NCI-H1092 treated with DMSO at 0.1 percent for 48 hours (cell line): ENCODE results near the gene EPN1.

Experiments
- DNase-seq: peaks from one replicate; lab custom pipeline; 2025; lab: John Stamatoyannopoulos, UW

EPN1 gene

DNA sequence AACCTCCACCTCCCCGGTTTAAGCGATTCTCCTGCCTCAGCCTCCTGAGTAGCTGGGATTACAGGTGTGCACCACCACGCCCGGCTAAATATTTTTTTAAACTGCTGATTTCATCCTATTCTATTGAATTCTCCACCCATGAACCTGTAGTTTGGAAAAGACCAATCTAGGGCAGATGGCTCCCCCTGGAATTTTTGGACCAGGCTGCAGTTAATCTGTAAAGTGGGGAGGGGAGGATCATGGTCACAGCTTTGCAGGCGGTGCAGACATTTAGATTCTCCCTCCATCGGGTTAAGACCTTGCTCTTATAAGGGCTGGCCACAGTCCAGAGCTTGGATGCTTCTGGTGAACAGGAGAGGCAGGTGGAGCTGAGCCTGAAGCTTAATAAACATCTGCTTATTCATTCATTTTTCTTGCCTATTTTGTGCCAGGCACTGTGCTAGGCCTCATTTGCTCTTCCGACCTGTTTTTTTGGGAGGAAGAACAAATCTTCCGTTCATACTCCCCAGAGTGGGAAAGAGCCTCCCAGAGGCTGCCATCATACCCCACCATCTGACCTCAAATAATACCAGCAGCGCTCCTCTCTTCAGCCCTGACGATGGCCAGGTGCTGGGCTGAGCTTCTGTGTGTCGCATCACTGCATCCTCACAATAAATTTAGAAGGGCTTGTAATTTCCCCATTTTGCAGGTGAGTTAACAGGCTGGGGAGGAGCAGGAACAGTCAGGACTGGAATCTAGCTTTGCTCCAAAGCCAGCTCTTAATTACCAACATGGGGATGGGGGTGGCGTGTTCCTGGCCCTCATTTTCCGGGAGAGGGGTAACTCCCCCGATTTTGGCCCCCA lies 27.9 kb upstream of the EPN1 start:
- DNase-seq: no peak

GRCh38 chr19:55647732-55648584 lies 27.1 kb upstream of the EPN1 start, which contains the start of gene CCDC106:
TSS of gene CCDC106 (plus strand) at chr19:55648212. CDS start at chr19:55649047, 835 bp downstream.
- DNase-seq: peak; percentile 60

- no peak for DNase-seq
These were observed 26.3 kb upstream of the EPN1 start for GRCh38 chr19:55648585-55649267.

- no peak for DNase-seq
These were observed 25.5 kb upstream of the EPN1 start for GRCh38 chr19:55649268-55650125.

DNA sequence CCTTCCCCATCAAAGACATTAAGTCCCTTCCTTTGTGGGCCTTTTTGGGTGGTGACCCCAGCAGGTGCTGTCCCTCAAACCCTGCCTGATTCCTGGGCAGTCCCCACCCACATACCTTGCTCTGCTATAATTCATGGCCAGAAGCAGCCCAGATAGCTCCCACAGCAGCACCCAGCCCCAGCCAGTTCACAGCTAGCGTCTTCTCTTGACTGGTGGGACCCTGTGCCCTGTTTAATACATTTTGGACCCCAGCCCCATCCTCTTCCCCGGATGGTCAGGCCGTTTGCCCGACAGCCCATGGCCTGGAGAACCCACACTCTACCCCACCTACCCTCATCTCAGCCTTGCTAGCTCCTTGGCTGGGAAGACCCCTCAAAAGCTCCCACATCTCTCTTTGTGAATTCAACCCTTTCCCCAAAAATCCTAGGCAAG lies 24.9 kb upstream of the EPN1 start:
- DNase-seq: no peak

DNA sequence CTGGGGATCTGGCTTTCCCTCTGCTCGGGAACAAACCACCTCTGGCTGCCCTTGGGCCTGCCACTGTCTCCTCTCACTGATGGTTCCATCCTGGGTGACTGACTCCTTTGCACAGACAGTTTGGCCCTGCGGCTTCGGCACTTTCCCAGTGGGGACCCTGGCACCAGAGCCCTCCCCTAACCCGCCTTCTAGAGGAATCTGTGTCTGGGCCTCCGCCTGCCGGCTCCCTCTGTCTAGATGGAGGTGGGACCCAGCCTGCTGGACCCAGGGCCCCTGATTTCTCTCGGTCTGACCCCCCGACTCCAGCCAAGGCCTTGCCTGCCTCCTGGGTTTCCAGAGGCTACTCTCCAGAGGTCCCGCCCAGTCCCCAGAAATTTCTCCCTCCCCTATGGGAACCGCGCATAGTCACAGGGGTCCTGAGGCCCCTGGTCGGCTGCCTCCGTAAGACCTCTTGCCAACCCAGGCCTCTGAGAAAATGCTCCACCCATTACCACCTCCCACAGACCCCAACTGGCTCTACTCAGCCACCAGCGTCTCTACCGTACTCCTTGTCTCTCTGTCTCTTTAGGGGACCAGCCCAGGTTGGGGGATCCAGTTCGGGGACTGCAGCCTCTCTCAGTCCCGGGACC lies 24.3 kb upstream of the EPN1 start:
- no peak for DNase-seq

DNA sequence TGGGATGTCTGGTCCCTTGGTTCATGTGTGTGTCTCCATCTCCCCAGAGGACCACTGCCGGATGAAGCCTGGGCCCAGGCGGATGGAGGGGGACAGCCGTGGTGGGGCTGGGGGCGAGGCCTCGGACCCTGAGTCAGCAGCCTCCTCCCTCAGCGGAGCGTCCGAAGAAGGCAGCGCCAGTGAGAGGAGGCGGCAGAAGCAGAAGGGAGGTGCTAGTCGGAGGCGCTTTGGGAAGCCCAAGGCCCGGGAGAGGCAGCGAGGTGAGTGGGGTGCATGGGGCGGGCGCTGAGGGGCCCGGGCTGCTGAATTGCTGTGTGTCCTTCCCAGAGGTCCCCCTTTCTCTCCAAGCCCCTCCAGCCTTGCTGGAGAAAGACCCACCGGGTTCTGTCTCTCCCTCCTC lies 23.8 kb upstream of the EPN1 start:
- DNase-seq: no peak

- no peak for DNase-seq
These were observed 22.5 kb upstream of the EPN1 start for GRCh38 chr19:55652311-55653128.

- DNase-seq: peak; percentile 96
These were observed 21.2 kb upstream of the EPN1 start for GRCh38 chr19:55653651-55654322.

GRCh38 chr19:55654323-55654867 lies 20.6 kb upstream of the EPN1 start:
- peak; percentile 97 for DNase-seq

- DNase-seq: peak; percentile 95
These were observed 20.0 kb upstream of the EPN1 start, which contains the start of gene U2AF2 for GRCh38 chr19:55654868-55655647. TSS of gene U2AF2 (plus strand) at chr19:55655035. CDS start at chr19:55655105, 70 bp downstream.

DNA sequence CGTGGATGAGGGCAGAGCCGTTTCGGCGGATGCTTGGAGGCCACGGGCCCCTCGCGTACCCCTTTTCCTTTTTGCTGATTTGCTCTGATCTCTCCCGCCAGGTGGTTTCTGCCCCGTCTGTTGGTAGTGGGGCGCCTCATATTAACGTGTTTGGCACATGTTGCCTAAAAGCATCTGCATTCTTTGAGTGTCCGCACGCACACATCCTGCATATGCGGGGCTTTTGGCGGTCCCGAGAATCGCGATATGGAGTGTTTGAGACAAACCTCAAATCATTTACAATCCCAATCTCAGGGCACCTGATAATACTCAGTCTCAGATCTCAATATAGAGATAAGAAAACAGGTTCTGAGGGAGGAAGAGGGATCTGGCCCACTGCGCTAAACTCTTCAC lies 19.4 kb upstream of the EPN1 start:
- no peak for DNase-seq

- DNase-seq: no peak
These were observed 18.5 kb upstream of the EPN1 start for GRCh38 chr19:55656552-55656951.

GRCh38 chr19:55656988-55657747 lies 17.9 kb upstream of the EPN1 start:
- DNase-seq: no peak

- DNase-seq: no peak
These were observed 16.1 kb upstream of the EPN1 start for GRCh38 chr19:55658846-55659459.

GRCh38 chr19:55659822-55660221 lies 15.2 kb upstream of the EPN1 start:
- no peak for DNase-seq

GRCh38 chr19:55660404-55660803 lies 14.6 kb upstream of the EPN1 start:
- DNase-seq: no peak
